ENCODE data around the gene PAPLN. TPM values are rescaled to one million over a fixed set of nuclear protein-coding genes. Genes with fewer than 3 reads are reported as not detected.
A peak's percentile ranks its signal among the peaks of the same experiment; 100 is the strongest.

PAPLN gene
- total RNA-seq, 2 donors from 2014 or later, result not detected

- Mint-ChIP-seq H3K36me3 (ENCODE audit: low read depth) (peaks cover 8% of the 10 kb centered on the region), H3K27ac (peak overlapping the region; percentile 27), H3K4me3 (no peak overlapping the region), H3K27me3 (no peaks in the 10 kb centered on the region), H3K4me1 (peaks cover 14% of the 10 kb centered on the region)
- no peaks in the 10 kb centered on the region for H3K9me3 ChIP-seq (ENCODE audit: control insufficient read depth, low read length, poor library complexity, severe bottlenecking)
- ATAC-seq (peak; percentile 27), DNase-seq (no peak)
Measured at GRCh38 chr14:73311708-73312030, 74.4 kb downstream of the PAPLN start.

DNA sequence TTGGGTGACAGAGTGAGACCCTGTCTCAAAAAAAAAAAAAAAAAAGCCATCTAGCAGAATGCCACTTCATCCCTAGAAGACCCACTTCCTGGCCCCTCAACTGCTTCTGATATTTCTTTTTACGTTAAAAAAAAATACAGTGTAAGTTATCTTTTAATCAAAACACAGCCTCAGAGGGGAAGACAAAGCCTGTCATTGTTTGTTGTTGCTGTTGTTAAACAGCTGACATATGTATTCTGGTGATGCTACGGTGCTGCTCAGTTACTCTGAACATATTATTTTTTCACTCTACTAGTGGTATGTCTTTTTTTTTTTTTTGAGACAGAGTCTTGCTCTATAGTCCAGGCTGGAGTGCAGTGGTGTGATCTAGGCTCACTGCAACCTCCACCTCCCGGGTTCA is 75.4 kb downstream of the PAPLN start:
- Mint-ChIP-seq H3K4me1 (peaks cover 8% of the 10 kb centered on the region), H3K27me3 (no peaks in the 10 kb centered on the region), H3K36me3 (ENCODE audit: low read depth) (peaks cover 5% of the 10 kb centered on the region), H3K27ac (no peak overlapping the region), H3K4me3 (no peak overlapping the region)
- DNase-seq (no peak), ATAC-seq (peak; percentile 55)
- no peaks in the 10 kb centered on the region for H3K9me3 ChIP-seq (ENCODE audit: control insufficient read depth, low read length, poor library complexity, severe bottlenecking)

GRCh38 chr14:73313151-73313550 is 75.8 kb downstream of the PAPLN start:
- Mint-ChIP-seq H3K4me3 (no peak overlapping the region), H3K27ac (no peak overlapping the region), H3K4me1 (peaks cover 6% of the 10 kb centered on the region), H3K36me3 (ENCODE audit: low read depth) (peaks cover 5% of the 10 kb centered on the region), H3K27me3 (no peaks in the 10 kb centered on the region)
- DNase-seq (no peak), ATAC-seq (no peak)
- no peaks in the 10 kb centered on the region for H3K9me3 ChIP-seq (ENCODE audit: control insufficient read depth, low read length, poor library complexity, severe bottlenecking)

DNA sequence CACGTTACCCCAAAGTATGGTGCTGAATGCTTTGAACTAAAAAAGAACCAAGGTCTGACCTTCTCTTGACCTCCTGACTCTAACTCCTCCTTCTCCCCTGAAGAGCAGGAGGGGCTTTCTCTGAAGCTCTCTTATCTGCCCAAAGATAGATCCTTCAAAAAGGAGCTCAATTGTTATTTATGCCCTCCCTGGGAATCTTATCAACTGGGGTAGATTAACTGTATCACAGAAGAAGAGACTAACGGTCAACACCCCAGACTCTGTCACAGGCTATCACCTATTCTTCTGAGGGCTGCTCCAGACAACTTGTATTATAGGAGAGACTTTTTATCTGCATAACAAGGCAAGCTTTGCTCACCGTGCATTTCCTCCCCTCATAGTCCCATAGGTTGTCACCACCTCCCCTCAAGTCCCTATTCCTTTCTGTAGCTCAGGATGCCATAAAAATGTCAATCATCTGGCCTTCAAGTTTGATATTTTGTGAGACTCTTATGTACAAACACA is 86.6 kb downstream of the PAPLN start:
- ATAC-seq, result peak; percentile 39
- no peaks in the 10 kb centered on the region for H3K36me3 Mint-ChIP-seq (ENCODE audit: low read depth)
- H3K4me3 Mint-ChIP-seq, result peak overlapping the region; percentile 61
- peaks cover 33% of the 10 kb centered on the region for H3K4me1 Mint-ChIP-seq
- DNase-seq, result no peak
- H3K27me3 Mint-ChIP-seq, result no peaks in the 10 kb centered on the region
- H3K9me3 ChIP-seq (ENCODE audit: control insufficient read depth, low read length, poor library complexity, severe bottlenecking), result no peaks in the 10 kb centered on the region
- peak overlapping the region; percentile 59 for H3K27ac Mint-ChIP-seq

Other genes starting within 250 kb of the PAPLN start
- 10 to 100 TPM; 11.0 to 17.9 TPM for gene ZFYVE1, start 210.4 kb upstream of the PAPLN start, total RNA-seq
- gene RBM25, start 179.0 kb upstream of the PAPLN start, total RNA-seq, result 100 to 1,000 TPM; 156 to 168 TPM
- 10 to 100 TPM; 31.6 to 32.1 TPM for gene PSEN1, start 101.0 kb upstream of the PAPLN start, total RNA-seq
- gene NUMB, start 221.0 kb downstream of the PAPLN start, total RNA-seq, result 10 to 100 TPM; 38.8 to 45.7 TPM